GM12878 (cell line): ENCODE results near the gene DNAJC3. TPM values are rescaled to one million over a fixed set of nuclear protein-coding genes. Genes with fewer than 3 reads are reported as not detected.

ENCODE experiments used
- ATAC-seq: fragments of 200-7000 bp; cut with Tn5 transposase; 3 replicates; pipeline ENCODE4 v1.9.1; 2020; ENCODE audit warnings: mild to moderate bottlenecking, moderate library complexity
- BruUV-seq: library from RNA; stranded (reverse); fragments of 400-500 nt; replicated peaks from 2 replicates; lab custom pipeline; 2021; lab: Mats Ljungman, UMichigan
- CTCF ChIA-PET: fragments of 300-600 bp; sonication (Branson Sonifier 250); formaldehyde crosslinking; extraction: SDS; loops from one replicate; lab custom pipeline; 2021; ENCODE audit warnings: inconsistent platforms; lab: Yijun Ruan, JAX
- POLR2A ChIA-PET: fragments of 350-600 bp; formaldehyde crosslinking; extraction: SDS; loops from one replicate; lab custom pipeline; 2021; ENCODE audit warnings: inconsistent platforms; lab: Charles Lee
- RAD21 ChIA-PET: fragments of 300-600 bp; sonication (Branson Sonifier 250); formaldehyde crosslinking; loops from one replicate; lab custom pipeline; 2023; ENCODE audit warnings: antibody characterized with exemption; ENCODE audit not compliant: unreplicated experiment; lab: Charles Lee
- SMC1A ChIA-PET: fragments of 300-600 bp; sonication (Branson Sonifier 250); formaldehyde crosslinking; loops from one replicate; lab custom pipeline; 2023; ENCODE audit not compliant: unreplicated experiment, uncharacterized antibody; lab: Charles Lee
- DNase-seq: peaks from one replicate; pipeline ENCODE4 v3.0.0-alpha.2; 2011; ENCODE audit warnings: low read depth, low spot score
- FAIRE-seq: peaks from 3 replicates; lab custom pipeline; 2011; peaks lifted over from hg19 to GRCh38; lab: Jason Lieb, UNC
- H2AFZ ChIP-seq: 2 replicates; pipeline ENCODE4 v1.6.0; 2011; ENCODE audit warnings: low read depth, low read length, control low read depth; ENCODE audit not compliant: control insufficient read depth
- H3K27ac ChIP-seq: 2 replicates; pipeline ENCODE4 v1.5.1; 2011; ENCODE audit warnings: control low read depth; ENCODE audit not compliant: control insufficient read depth, insufficient read depth
- H3K27me3 ChIP-seq, 2 experiments: replicated peaks in 1 of 2; 2 replicates each; pipeline versions ENCODE4 v1.6.0 to v1.6.1; 2011; ENCODE audit warnings: low read length in 1 of 2; ENCODE audit not compliant: control insufficient read depth in 2 of 2, insufficient read depth in 2 of 2
- H3K36me3 ChIP-seq, 2 experiments: 2 replicates each; pipeline ENCODE4 v1.5.1; 2011; ENCODE audit warnings: low read length in 1 of 2; ENCODE audit not compliant: control insufficient read depth in 2 of 2, insufficient read depth in 2 of 2
- H3K4me1 ChIP-seq: 2 replicates; pipeline ENCODE4 v1.6.1; 2011; ENCODE audit warnings: mild to moderate bottlenecking, low read length, moderate library complexity, mixed read lengths; ENCODE audit not compliant: control insufficient read depth, insufficient read depth
- H3K4me2 ChIP-seq: 2 replicates; pipeline ENCODE4 v1.6.0; 2011; ENCODE audit warnings: control low read depth; ENCODE audit not compliant: control insufficient read depth, insufficient read depth
- H3K4me3 ChIP-seq: fragments of 200-600 bp; sonication (generic); 2 replicates; pipeline ENCODE4 v1.5.1; 2016
- H3K79me2 ChIP-seq: 2 replicates; pipeline ENCODE4 v1.6.0; 2011; ENCODE audit warnings: low read length; ENCODE audit not compliant: control insufficient read depth, insufficient read depth
- H3K9ac ChIP-seq: 2 replicates; pipeline ENCODE4 v1.8.0; 2011; ENCODE audit warnings: low read length, control low read depth, mixed read lengths; ENCODE audit not compliant: control insufficient read depth, insufficient read depth
- H3K9me3 ChIP-seq: replicated peaks from 3 replicates; pipeline ENCODE4 v1.5.1; 2011; ENCODE audit warnings: mild to moderate bottlenecking, low read length; ENCODE audit not compliant: control insufficient read depth, insufficient read depth
- H4K20me1 ChIP-seq: 2 replicates; pipeline ENCODE4 v1.6.0; 2011; ENCODE audit not compliant: control insufficient read depth, insufficient read depth
- CHD1 ChIP-seq: IDR thresholded peaks from 2 replicates; pipeline ENCODE4 v1.6.1; 2012; ENCODE audit warnings: low read depth, low read length, improper control_type of control experiment
- ESRRA ChIP-seq: IDR thresholded peaks from 2 replicates; pipeline ENCODE4 v1.6.1; 2012; ENCODE audit warnings: mild to moderate bottlenecking, low read length, improper control_type of control experiment
- GABPA ChIP-seq: IDR thresholded peaks from 2 replicates; pipeline ENCODE4 v1.6.1; 2014; ENCODE audit warnings: antibody characterized with exemption, low read depth, mild to moderate bottlenecking, inconsistent platforms
- HDAC6 ChIP-seq: fragments of 200-600 bp; sonication (generic); IDR thresholded peaks from one replicate; pipeline ENCODE4 v1.8.0; 2017; ENCODE audit warnings: antibody characterized with exemption; ENCODE audit not compliant: unreplicated experiment
- MTA2 ChIP-seq: fragments of 450-650 bp; IDR thresholded peaks from 2 replicates; pipeline ENCODE4 v1.6.1; 2016; ENCODE audit warnings: low read depth, mild to moderate bottlenecking, moderate library complexity
- RFX5 ChIP-seq: IDR thresholded peaks from 2 replicates; pipeline ENCODE4 v1.6.1; 2011; ENCODE audit warnings: low read depth, low read length, improper control_type of control experiment
- SMC3 ChIP-seq: IDR thresholded peaks from 2 replicates; pipeline ENCODE4 v1.6.1; 2011; ENCODE audit warnings: low read length, improper control_type of control experiment, borderline replicate concordance
- SP1 ChIP-seq: IDR thresholded peaks from one replicate; pipeline ENCODE4 v1.6.1; 2011; ENCODE audit warnings: low read depth, low read length
- STAT3 ChIP-seq: IDR thresholded peaks from 2 replicates; pipeline ENCODE4 v1.6.1; 2011; ENCODE audit warnings: low read depth, low read length, improper control_type of control experiment
- SUZ12 ChIP-seq: fragments of 200-600 bp; sonication (generic); IDR thresholded peaks from one replicate; pipeline ENCODE4 v1.6.1; 2018; ENCODE audit warnings: antibody characterized with exemption, mild to moderate bottlenecking; ENCODE audit not compliant: unreplicated experiment
- ZNF207 ChIP-seq: fragments of 450-650 bp; IDR thresholded peaks from 2 replicates; pipeline ENCODE4 v1.6.1; 2014; ENCODE audit warnings: antibody characterized with exemption, mild to moderate bottlenecking, borderline replicate concordance
- ZNF622 ChIP-seq: fragments of 450-650 bp; IDR thresholded peaks from 2 replicates; pipeline ENCODE4 v1.6.1; 2017; ENCODE audit warnings: mild to moderate bottlenecking, inconsistent platforms
- WGBS: methylation state at CpG from one replicate; pipeline ENCODE4 v1.1.6; 2016; ENCODE audit warnings: low lambda C conversion rate; ENCODE audit not compliant: insufficient replicate concordance, insufficient coverage; ENCODE audit errors: missing lambda C conversion rate; 5-methylcytosine and 5-hydroxymethylcytosine counted together
- in situ Hi-C: fragments of 300-500 bp; cut with MboI; formaldehyde crosslinking; loops from 9 replicates; pipeline ENCODE4 v1.14.3; 2018; ENCODE audit warnings: mixed read lengths
- intact Hi-C: fragments of 100-400 bp; cut with micrococcal nuclease; formaldehyde crosslinking; loops from one replicate; pipeline ENCODE4 v1.14.2; 2022; ENCODE audit not compliant: unreplicated experiment
- polyA plus RNA-seq, 11 experiments: library from polyadenylated mRNA; depleted of rRNA in 4 of 11; unstranded in 6 of 11; stranded (reverse) in 5 of 11; fragments of >200 nt; fragmentation: Nextera tagmentation in 4 of 11; fragmentation: Illumina TruSeq in 1 of 11; extraction: Ambion mirVana in 4 of 11; extraction: Trizol in 1 of 11; gene quantifications; 1 replicate in 1 of 11; 2 replicates in 10 of 11; pipeline versions ENCODE4 v1.2.1 to v1.2.3, GENCODE V29; 2011 to 2016; ENCODE audit warnings: inconsistent platforms in 2 of 11, missing spikeins in 2 of 11, low read depth in 1 of 11
- total RNA-seq, 4 experiments: library from RNA; depleted of rRNA in 3 of 4; stranded (reverse); fragments of >200 nt in 3 of 4; fragmentation: Illumina TruSeq in 1 of 4; extraction: Trizol in 1 of 4; gene quantifications; 2 replicates each; pipeline versions ENCODE4 v1.2.1 to v1.2.3, GENCODE V29; 2013 to 2021
- TF ChIP-seq, protein P1 (sequence below): fragments of 450-650 bp; conservative IDR thresholded peaks from 2 replicates; pipeline ENCODE4 v1.6.1; 2017; ENCODE audit warnings: mild to moderate bottlenecking, moderate library complexity

DNAJC3 gene
- total and polyA plus RNA-seq, 10 of the 15 experiments (the other 5 are each of a cell fraction or from before 2014, with no cell fraction given), result 9.3 to 37.4 (median 19.0) TPM

DNA sequence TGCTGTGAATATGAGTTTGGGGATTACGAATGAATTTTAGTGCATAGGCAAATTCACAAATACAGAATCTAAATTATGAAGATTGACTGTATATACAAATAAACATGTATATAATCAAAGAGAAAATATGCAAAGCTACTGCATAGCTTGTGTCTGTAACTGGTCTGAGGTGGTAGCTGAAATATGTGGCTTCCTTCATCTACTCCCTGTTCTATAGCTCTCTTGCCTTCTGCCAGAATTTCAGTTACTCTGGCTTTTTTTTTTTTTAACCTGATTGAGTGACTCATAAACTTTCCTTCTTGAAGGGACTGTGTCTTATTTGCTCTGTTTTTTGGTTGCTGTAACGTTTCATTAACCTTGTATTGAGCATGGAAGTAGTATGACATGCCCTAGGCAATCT lies 26.6 kb downstream of the DNAJC3 start:
- no peak for ATAC-seq
- in situ Hi-C loops (no loop called here), intact Hi-C loops (no loop called here)
- Histone ChIP-seq H3K9ac (no peak overlapping the region), H3K9me3 (no peaks in the 10 kb centered on the region; the same call in 2 of the 3 replicates), H3K79me2 (peaks cover 85% of the 10 kb centered on the region), H3K4me3 (no peak overlapping the region), H4K20me1 (peaks cover 4% of the 10 kb centered on the region; the same call in 1 of the 2 replicates), H3K4me2 (no peak overlapping the region), H3K27ac (no peak overlapping the region), H3K27me3 (no peaks in the 10 kb centered on the region), H3K36me3 (peaks cover 0 to 9% of the 10 kb centered on the region in 2 experiments; a peak in 1 of 4 replicates), H2AFZ (no peak overlapping the region), H3K4me1 (peaks cover 14% of the 10 kb centered on the region)
- no peak for FAIRE-seq
- ChIA-PET POLR2A (interaction anchor here (1.1 to 1.9 kb wide), 2 partner anchors 8 to 14 kb away, joined by 3 to 4 read pairs; no protein-coding TSS in a partner anchor), RAD21 (no interaction called here), SMC1A (interaction anchor here (1.3 to 2.0 kb wide), 3 partner anchors 60 to 131 kb away, joined by 3 to 5 read pairs (median 4); no protein-coding TSS in a partner anchor), CTCF (interaction anchor here (0.6 to 1.6 kb wide), 6 partner anchors 11 to 225 kb away, joined by 3 to 6 read pairs (median 4); partner anchors contain the start of gene DNAJC3)
- BruUV-seq, result no TSS peak
- TF ChIP-seq SUZ12 (no peak), SMC3 (no peak), ZNF207 (no peak), RFX5 (no peak), ZNF622 (no peak), SP1 (no peak), CHD1 (no peak), GABPA (no peak), ESRRA (no peak), STAT3 (no peak), HDAC6 (no peak), MTA2 (no peak)
- TF ChIP-seq, protein P1, sequence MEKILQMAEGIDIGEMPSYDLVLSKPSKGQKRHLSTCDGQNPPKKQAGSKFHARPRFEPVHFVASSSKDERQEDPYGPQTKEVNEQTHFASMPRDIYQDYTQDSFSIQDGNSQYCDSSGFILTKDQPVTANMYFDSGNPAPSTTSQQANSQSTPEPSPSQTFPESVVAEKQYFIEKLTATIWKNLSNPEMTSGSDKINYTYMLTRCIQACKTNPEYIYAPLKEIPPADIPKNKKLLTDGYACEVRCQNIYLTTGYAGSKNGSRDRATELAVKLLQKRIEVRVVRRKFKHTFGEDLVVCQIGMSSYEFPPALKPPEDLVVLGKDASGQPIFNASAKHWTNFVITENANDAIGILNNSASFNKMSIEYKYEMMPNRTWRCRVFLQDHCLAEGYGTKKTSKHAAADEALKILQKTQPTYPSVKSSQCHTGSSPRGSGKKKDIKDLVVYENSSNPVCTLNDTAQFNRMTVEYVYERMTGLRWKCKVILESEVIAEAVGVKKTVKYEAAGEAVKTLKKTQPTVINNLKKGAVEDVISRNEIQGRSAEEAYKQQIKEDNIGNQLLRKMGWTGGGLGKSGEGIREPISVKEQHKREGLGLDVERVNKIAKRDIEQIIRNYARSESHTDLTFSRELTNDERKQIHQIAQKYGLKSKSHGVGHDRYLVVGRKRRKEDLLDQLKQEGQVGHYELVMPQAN, result no peak
- no peak for DNase-seq
- WGBS, result 73% methylated on average over 2 of the region's 2 CpGs
